ENCODE results near the gene LRP5. TPM values are rescaled to one million over a fixed set of nuclear protein-coding genes. Genes with fewer than 3 reads are reported as not detected.

Gene LRP5
- total and polyA plus RNA-seq, 9 of the 15 experiments (the other 6 are each of a cell fraction or from before 2014, with no cell fraction given): 0.48 to 44.2 (median 13.5) TPM

- no peak overlapping the region for H2AFZ ChIP-seq (ENCODE audit: low read depth, low read length)
- peaks cover 0 to 2% of the 10 kb centered on the region in 2 experiments; a peak in 1 of 5 replicates for H3K4me1 ChIP-seq (replicated peaks in 1 of 2; ENCODE audit: control insufficient read depth in 2 of 2, insufficient read depth in 2 of 2, low read length in 2 of 2)
- WGBS (ENCODE audit: insufficient coverage, low coverage, missing lambda C conversion rate): 12% methylated on average over 2 of the region's 2 CpGs
- no peaks in the 10 kb centered on the region for H3K36me3 ChIP-seq (ENCODE audit: control insufficient read depth, insufficient read depth, low read length)
- H3K9me1 ChIP-seq (ENCODE audit: control insufficient read depth, insufficient read depth, low read length): no peaks in the 10 kb centered on the region
- no TSS peak for BruUV-seq (replicated peaks)
- no peak for TF ChIP-seq SRSF1 (IDR thresholded peaks at IDR 0.05; ENCODE audit: low read depth, low read length)
- no peak for TF ChIP-seq SPI1 (IDR thresholded peaks at IDR 0.05; ENCODE audit: borderline replicate concordance, low read depth, low read length)
- TF ChIP-seq HDAC1 (IDR thresholded peaks at IDR 0.05): no peak
- TF ChIP-seq NR1H2 (CRISPR knock-in tag; IDR thresholded peaks at IDR 0.05): no peak
- TF ChIP-seq PTBP1 (IDR thresholded peaks at IDR 0.05; ENCODE audit: low read depth, low read length): no peak
- no peak for TF ChIP-seq LCOR (CRISPR knock-in tag; IDR thresholded peaks at IDR 0.05)
- peak; percentile 95 for TF ChIP-seq ZNF707 (CRISPR knock-in tag; conservative IDR thresholded peaks at IDR 0.05)
- TF ChIP-seq ZNF280A (IDR thresholded peaks at IDR 0.05; ENCODE audit: low read depth, partially characterized antibody): peak; percentile 48
- peak; percentile 82 for TF ChIP-seq TRIM28 (IDR thresholded peaks at IDR 0.05)
- no peak for TF ChIP-seq ZNF197 (CRISPR knock-in tag; IDR thresholded peaks at IDR 0.05; ENCODE audit: low read depth)
- TF ChIP-seq, protein P1, sequence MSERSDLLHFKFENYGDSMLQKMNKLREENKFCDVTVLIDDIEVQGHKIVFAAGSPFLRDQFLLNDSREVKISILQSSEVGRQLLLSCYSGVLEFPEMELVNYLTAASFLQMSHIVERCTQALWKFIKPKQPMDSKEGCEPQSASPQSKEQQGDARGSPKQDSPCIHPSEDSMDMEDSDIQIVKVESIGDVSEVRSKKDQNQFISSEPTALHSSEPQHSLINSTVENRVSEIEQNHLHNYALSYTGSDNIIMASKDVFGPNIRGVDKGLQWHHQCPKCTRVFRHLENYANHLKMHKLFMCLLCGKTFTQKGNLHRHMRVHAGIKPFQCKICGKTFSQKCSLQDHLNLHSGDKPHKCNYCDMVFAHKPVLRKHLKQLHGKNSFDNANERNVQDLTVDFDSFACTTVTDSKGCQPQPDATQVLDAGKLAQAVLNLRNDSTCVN (CRISPR knock-in tag; IDR thresholded peaks at IDR 0.05): no peak
- no peak for TF ChIP-seq SRSF7 (optimal IDR thresholded peaks at IDR 0.05; ENCODE audit: low read depth, low read length)
- no peak for TF ChIP-seq TCF7 (IDR thresholded peaks at IDR 0.05; ENCODE audit: borderline replicate concordance)
- TF ChIP-seq CBX3 (IDR thresholded peaks at IDR 0.05; ENCODE audit: borderline replicate concordance in 1 of 2, low read length in 2 of 2): peak in 1 of 2 experiments; percentile 46; a peak in 1 of 3 replicates
- no peak for TF ChIP-seq HDAC2 (IDR thresholded peaks at IDR 0.05)
- TF ChIP-seq, protein P2, sequence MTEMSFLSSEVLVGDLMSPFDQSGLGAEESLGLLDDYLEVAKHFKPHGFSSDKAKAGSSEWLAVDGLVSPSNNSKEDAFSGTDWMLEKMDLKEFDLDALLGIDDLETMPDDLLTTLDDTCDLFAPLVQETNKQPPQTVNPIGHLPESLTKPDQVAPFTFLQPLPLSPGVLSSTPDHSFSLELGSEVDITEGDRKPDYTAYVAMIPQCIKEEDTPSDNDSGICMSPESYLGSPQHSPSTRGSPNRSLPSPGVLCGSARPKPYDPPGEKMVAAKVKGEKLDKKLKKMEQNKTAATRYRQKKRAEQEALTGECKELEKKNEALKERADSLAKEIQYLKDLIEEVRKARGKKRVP (CRISPR knock-in tag; IDR thresholded peaks at IDR 0.05): no peak
- FAIRE-seq (no peak), ATAC-seq (no peak), DNase-seq (ENCODE audit: extremely low read depth in 1 of 4, low spot score in 3 of 4) (no peak)
- CTCF ChIA-PET (ENCODE audit: low intra/inter-chr PET ratio): no interaction called here
- H3K27me3 ChIP-seq (ENCODE audit: control insufficient read depth in 2 of 2, insufficient read depth in 2 of 2, low read length in 2 of 2): no peaks in the 10 kb centered on the region
- H3K4me3 ChIP-seq: no peak overlapping the region
- intact Hi-C loops (cut with micrococcal nuclease) (no loop called here), in situ Hi-C loops (cut with MboI) (no loop called here)
- H4K20me1 ChIP-seq (replicated peaks; ENCODE audit: control insufficient read depth, insufficient read depth, low read length): no peaks in the 10 kb centered on the region
- no peak overlapping the region for H3K4me2 ChIP-seq (ENCODE audit: insufficient read depth, low read length)
- H3K27ac ChIP-seq (ENCODE audit: extremely low read depth, low read depth, low read length): no peak overlapping the region
- POLR2A ChIA-PET: interaction anchor here (1.8 kb wide), 1 partner anchor 24 kb away, joined by 3 read pairs; no protein-coding TSS in a partner anchor
- H3K79me2 ChIP-seq (ENCODE audit: control insufficient read depth, insufficient read depth, low read length): no peaks in the 10 kb centered on the region
- H3K9ac ChIP-seq (ENCODE audit: insufficient read depth in 1 of 2, low read depth in 2 of 2, low read length in 2 of 2): no peak overlapping the region
- H3K9me3 ChIP-seq (replicated peaks; ENCODE audit: control insufficient read depth, insufficient read depth, low read depth, low read length): peaks cover 7% of the 10 kb centered on the region; the same call in 1 of the 2 replicates
These were observed 22.9 kb upstream of the LRP5 start for GRCh38 chr11:68289456-68289855.

Data from K562 (cell line).